GM23338 (cell line): ENCODE measurements around the gene RYR2.

Experiments
- CREB1 ChIP-seq: fragments of 250-450 bp; sonication (Bioruptor Pico); IDR thresholded peaks from 2 replicates; pipeline ENCODE4 v1.5.0; 2020; ENCODE audit warnings: low read depth, mild to moderate bottlenecking, moderate library complexity
- CTCF ChIP-seq, 2 experiments: fragments of 200-600 bp in 1 of 2; sonication (generic) in 1 of 2; conservative IDR thresholded peaks; 2 replicates each; pipeline versions ENCODE4 v1.5.1 to v1.6.1; 2016 to 2017; ENCODE audit warnings: antibody characterized with exemption in 2 of 2, low read depth in 2 of 2, mild to moderate bottlenecking in 2 of 2, moderate library complexity in 1 of 2
- EZH2 ChIP-seq: fragments of 200-600 bp; sonication (generic); IDR thresholded peaks from one replicate; pipeline ENCODE4 v1.8.0; 2017; ENCODE audit warnings: antibody characterized with exemption, mild to moderate bottlenecking, low read depth; ENCODE audit not compliant: unreplicated experiment
- POLR2AphosphoS5 ChIP-seq: IDR thresholded peaks from 2 replicates; pipeline ENCODE4 v1.6.1; 2016; ENCODE audit warnings: antibody characterized with exemption, low read depth
- TF ChIP-seq, protein P1 (sequence below): IDR thresholded peaks from one replicate; pipeline ENCODE4 v1.6.1; 2018; ENCODE audit warnings: antibody characterized with exemption; ENCODE audit not compliant: unreplicated experiment

- TF ChIP-seq CTCF (conservative IDR thresholded peaks at IDR 0.05; ENCODE audit: low read depth in 2 of 2): no peak
- TF ChIP-seq EZH2: no peak
- TF ChIP-seq, protein P1, sequence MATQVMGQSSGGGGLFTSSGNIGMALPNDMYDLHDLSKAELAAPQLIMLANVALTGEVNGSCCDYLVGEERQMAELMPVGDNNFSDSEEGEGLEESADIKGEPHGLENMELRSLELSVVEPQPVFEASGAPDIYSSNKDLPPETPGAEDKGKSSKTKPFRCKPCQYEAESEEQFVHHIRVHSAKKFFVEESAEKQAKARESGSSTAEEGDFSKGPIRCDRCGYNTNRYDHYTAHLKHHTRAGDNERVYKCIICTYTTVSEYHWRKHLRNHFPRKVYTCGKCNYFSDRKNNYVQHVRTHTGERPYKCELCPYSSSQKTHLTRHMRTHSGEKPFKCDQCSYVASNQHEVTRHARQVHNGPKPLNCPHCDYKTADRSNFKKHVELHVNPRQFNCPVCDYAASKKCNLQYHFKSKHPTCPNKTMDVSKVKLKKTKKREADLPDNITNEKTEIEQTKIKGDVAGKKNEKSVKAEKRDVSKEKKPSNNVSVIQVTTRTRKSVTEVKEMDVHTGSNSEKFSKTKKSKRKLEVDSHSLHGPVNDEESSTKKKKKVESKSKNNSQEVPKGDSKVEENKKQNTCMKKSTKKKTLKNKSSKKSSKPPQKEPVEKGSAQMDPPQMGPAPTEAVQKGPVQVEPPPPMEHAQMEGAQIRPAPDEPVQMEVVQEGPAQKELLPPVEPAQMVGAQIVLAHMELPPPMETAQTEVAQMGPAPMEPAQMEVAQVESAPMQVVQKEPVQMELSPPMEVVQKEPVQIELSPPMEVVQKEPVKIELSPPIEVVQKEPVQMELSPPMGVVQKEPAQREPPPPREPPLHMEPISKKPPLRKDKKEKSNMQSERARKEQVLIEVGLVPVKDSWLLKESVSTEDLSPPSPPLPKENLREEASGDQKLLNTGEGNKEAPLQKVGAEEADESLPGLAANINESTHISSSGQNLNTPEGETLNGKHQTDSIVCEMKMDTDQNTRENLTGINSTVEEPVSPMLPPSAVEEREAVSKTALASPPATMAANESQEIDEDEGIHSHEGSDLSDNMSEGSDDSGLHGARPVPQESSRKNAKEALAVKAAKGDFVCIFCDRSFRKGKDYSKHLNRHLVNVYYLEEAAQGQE: no peak
- no peak for TF ChIP-seq POLR2AphosphoS5
- TF ChIP-seq CREB1 (CRISPR knock-in tag): no peak
Measured at GRCh38 chr1:237740846-237741245, 698.9 kb downstream of the RYR2 start.
